Activated T-cell treated with anti-CD3 and anti-CD28 coated beads for 1 hour (primary cell): ENCODE results near the gene SIM2.

Experiments
- DNase-seq: peaks from one replicate; pipeline ENCODE4 v3.0.0-alpha.2; 2020; ENCODE audit warnings: low read depth

Gene SIM2

GRCh38 chr21:36700295-36700970 lies 1.5 kb downstream of the SIM2 start:
- no peak for DNase-seq

GRCh38 chr21:36700971-36701755 lies 2.2 kb downstream of the SIM2 start:
- DNase-seq, result no peak

GRCh38 chr21:36701756-36702621 lies 3.1 kb downstream of the SIM2 start:
- DNase-seq, result no peak

GRCh38 chr21:36702622-36702968 lies 3.7 kb downstream of the SIM2 start:
- no peak for DNase-seq

- DNase-seq, result no peak
These were observed 4.2 kb downstream of the SIM2 start for GRCh38 chr21:36703123-36703522.

GRCh38 chr21:36703626-36704280 lies 4.8 kb downstream of the SIM2 start:
- no peak for DNase-seq

GRCh38 chr21:36704281-36704957 lies 5.5 kb downstream of the SIM2 start:
- DNase-seq, result no peak

- DNase-seq, result no peak
These were observed 6.2 kb downstream of the SIM2 start for GRCh38 chr21:36704958-36705678.

GRCh38 chr21:36705679-36706481 lies 7.0 kb downstream of the SIM2 start:
- no peak for DNase-seq

GRCh38 chr21:36706482-36706852 lies 7.6 kb downstream of the SIM2 start:
- no peak for DNase-seq

GRCh38 chr21:36706951-36707762 lies 8.2 kb downstream of the SIM2 start:
- no peak for DNase-seq

GRCh38 chr21:36707763-36708285 lies 8.9 kb downstream of the SIM2 start:
- no peak for DNase-seq

GRCh38 chr21:36708286-36709029 lies 9.5 kb downstream of the SIM2 start:
- no peak for DNase-seq

GRCh38 chr21:36709030-36709867 lies 10.3 kb downstream of the SIM2 start:
- no peak for DNase-seq

GRCh38 chr21:36709868-36710728 lies 11.2 kb downstream of the SIM2 start:
- no peak for DNase-seq

GRCh38 chr21:36710729-36711048 lies 11.8 kb downstream of the SIM2 start:
- no peak for DNase-seq

GRCh38 chr21:36713746-36714145 lies 14.8 kb downstream of the SIM2 start:
- no peak for DNase-seq
